GM21381 (cell line): ENCODE measurements around the gene CST1.

Experiments
- ATAC-seq: cut with Tn5 transposase; IDR thresholded peaks from one replicate; pipeline ENCODE4 v1.9.1; 2021; ENCODE audit warnings: mild to moderate bottlenecking, moderate library complexity; ENCODE audit not compliant: unreplicated experiment

CST1 gene

DNA sequence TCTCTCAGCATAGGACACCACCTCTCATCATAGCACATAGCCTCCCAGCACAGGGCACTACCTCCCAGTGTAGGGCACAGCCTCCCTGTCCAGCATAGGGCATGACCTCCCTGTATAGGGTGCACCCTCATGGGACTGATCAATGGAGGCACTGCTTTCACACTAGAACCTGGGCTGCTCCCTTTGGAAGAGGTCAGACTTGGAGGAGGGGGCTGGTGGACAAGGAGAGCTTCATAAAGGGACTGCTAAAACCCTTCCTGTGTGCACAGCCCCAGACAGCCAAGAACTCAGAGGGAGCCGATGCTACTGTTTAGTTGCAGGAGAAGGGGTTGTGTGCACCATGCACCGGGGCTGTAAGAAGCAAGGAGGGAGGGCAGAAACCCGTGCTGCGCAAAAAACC lies 40.0 kb downstream of the CST1 start:
- ATAC-seq = no peak

DNA sequence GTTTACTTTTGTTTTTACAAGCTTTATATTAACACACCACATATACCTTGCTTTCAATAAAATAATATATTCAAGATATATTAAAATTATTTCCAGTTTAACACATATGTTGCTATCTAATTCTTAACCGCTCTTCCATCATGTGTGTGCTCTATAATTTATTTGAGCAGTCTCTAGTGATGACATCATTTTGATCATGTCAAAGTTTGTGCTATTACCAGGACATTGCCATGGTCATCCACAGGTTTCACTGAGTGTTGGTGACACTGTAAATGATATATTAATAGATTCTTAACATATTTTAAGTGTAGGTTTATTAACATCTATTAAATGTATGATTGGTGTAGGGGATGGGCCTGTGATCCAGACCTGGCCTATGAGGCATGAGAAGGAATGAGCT lies 44.8 kb downstream of the CST1 start:
- no peak for ATAC-seq

DNA sequence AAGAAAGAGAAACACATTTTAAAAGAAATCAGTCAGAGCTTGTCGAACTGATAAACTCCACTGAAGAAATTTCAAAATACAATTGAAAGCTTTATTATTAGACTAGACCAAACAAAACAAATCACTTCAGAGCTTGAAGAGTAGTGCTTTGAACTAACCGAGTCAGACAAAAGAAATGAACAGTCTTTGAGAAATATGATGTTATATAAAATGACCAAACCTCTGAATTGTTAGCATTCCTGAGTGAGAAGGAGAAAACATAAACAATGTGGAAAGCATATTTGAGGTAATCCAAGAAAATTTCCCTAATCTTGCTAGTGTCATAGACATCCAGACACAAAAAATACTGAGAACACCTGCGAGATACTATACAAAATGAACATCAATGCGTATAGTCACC lies 48.7 kb downstream of the CST1 start:
- ATAC-seq = no peak

DNA sequence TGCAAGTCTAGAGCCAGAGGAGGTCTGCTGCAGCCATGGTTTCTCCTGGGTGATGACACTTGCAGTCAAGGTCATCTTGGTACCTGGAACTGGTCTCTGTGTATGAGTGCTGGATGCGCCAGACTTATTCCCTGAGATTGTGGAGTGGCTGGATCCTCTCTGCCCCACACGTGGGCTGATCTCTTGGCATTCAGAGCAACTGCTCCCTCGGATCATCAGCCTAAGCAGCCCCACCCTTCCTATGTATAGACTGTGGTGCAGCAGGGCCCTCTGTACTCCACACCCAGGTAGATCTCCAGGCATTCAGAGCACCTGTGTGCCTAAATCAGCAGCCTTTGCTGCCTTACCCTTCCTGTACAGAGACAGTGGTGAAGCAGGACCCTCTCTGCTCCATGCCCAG lies 49.8 kb downstream of the CST1 start:
- no peak for ATAC-seq

DNA sequence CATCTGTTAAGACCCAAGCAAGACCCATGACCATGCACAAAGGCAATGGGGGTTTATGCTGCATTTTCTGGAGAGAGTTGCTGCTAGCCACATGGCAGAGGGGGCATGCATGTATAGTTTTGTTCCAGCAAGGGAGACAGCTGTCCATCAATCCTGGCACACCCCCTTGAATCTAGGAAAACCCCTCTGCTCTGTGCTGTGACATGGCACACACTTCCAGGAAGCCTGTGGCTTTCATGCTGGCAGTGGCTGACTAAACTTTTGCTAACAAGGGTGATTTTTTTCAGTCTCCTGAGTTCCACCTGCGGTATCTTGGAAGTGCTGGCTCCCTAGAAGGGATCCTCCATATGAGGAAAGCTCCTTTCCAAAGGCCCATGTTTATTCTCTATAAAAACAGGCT lies 52.8 kb downstream of the CST1 start:
- ATAC-seq = no peak
